ENCODE results near the gene RTN4RL1. TPM values are rescaled to one million over a fixed set of nuclear protein-coding genes. Genes with fewer than 3 reads are reported as not detected.
A peak's percentile ranks its signal among the peaks of the same experiment; 100 is the strongest.
"Not testable (repeated sequence)": the region's sequence is repeated elsewhere in the genome, so short reads cannot be mapped to it uniquely, and the experiment has no call there.

The RTN4RL1 gene
- total RNA-seq, 1 experiment from 2014 or later = 65.0 TPM

DNA sequence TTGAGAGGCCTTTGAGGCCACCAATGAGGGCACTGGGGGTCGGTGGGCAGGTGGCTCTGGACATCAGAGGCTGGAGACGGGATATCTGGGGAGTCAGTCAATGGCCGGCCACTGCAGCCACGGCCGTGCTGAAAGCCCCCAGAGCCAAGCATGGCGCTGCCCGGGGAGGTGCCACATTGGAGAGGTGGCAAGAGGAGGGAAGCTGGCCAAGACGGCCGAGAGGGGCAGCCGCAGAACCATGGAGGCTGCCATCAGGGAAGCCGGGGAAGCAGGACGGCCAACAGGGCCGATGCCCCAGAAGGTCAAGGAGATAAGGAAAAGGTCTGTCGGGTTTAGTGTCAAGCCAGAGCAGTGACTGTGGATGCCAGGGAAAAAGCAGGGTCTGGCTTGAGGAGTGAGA is 9.8 kb downstream of the RTN4RL1 start:
- DNase-seq (ENCODE audit: low spot score) = no peak
- in situ Hi-C loops (cut with HindIII; ENCODE audit: low sequenced_read_pairs) = no loop called here

DNA sequence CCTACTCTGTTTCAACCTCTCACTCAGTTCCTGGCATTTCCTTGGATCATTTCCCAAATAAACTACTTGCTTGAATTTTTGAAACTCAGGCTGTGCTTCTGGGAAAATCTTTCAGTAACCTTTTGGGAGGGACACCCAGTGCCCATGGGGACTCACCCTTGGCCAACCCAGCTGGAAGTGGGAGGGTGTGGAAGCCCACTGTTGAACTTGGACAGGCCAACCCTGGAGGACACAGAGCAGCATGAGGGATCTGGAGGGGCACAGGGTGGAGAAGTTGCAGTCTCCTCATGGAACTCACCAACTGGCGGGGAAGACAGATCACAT is 11.2 kb downstream of the RTN4RL1 start:
- no peak for DNase-seq (ENCODE audit: low spot score)
- in situ Hi-C loops (cut with HindIII; ENCODE audit: low sequenced_read_pairs) = no loop called here

DNA sequence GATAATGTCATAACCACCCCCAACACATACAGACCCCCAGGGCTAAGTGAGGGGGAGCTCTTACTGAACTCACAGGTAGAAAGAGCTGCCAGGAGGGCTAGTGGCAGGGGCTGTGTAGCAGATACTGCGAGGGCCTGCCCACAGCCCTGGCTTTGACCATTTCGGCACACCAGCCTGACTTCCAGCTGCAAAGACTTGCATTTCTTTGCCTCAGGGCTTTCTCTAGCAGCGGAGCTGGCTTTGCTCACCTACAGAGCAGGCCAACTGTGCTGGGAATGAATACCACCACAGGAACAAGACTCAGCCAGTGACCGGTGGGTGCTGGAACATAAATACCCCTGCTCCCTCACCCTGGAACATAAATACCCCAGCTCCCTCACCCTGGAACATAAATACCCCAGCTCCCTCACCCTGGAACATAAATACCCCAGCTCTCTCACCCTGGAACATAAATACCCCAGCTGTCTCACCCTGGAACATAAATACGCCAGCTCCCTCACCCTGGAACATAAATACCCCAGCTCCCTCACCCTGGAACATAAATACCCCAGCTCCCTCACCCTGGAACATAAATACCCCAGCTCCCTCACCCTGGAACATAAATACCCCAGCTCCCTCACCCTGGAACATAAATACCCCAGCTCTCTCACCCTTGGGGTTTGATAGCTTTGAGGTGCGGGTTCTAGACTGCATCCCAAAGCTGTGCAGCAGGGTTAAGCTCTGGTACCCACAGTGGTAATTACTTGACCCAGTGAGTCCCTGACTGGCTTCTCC is 11.7 kb downstream of the RTN4RL1 start:
- in situ Hi-C loops (cut with HindIII; ENCODE audit: low sequenced_read_pairs); DNase-seq (ENCODE audit: low spot score): not testable (repeated sequence)

DNA sequence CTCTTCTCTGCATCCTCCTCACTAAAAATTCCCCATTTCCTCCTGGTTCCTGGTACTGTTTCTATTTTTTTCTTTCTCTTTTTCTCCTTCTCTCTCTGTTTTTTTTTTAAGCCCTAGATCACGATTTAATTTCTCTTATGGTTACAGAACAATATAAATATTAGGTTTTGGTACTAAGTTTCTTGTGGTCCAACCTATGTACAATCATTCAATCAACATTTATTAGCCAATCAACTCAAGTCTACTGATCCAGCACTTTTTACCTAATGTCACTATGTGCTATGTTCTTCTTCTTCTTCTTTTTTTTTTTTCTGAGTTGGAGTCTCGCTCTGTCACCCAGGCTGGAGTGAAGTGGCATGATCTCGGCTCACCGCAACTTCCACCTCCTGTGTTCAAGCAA is 12.6 kb downstream of the RTN4RL1 start:
- no peak for DNase-seq (ENCODE audit: low spot score)
- in situ Hi-C loops (cut with HindIII; ENCODE audit: low sequenced_read_pairs) = no loop called here

DNA sequence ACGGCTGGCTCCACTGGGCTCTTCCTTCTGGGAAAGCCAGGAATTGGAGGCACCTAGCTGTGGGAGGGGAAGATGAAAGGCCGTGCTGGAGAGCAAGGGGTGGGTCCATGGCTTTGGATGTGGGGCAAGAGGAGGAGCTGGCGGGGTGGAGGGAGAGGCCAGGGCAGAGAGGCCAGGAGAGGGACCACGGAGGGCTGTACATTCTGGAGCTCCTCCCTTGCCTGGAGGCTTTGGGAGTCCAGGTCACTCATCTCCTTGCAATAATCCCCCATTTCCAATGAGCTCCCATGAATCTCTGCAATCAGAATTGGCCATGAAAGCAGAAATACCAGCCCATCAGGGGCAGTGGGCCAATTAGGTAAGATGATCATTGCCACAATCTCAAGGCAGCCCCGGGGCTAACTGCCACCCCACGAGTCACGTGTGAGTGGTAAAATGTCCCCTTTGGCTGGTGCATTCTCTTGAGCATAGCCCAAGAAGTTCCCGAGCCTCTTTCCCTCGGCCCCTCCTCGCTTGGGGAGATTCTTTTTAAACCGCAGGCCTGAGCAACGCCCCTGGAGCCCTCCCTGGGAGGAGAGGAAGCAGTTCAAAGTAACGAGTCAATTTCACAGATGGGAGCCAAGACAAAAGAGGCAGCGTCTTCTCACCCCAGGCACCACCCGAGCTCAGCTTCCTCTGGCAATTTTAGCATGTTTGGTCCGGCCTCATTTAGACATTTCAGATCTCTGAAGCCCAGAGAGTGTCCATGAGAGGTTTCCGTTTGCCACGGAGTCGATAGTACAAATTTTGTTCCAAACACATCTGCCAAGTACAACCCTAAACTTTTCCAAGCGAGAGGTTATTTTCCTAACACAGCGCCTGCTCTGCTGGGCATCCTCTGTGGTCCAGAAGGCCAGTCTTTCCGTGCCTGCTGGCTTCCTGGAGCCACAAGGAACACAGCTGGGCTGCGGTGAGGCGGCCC is 13.4 kb downstream of the RTN4RL1 start:
- DNase-seq (ENCODE audit: low spot score) = no peak
- in situ Hi-C loops (cut with HindIII; ENCODE audit: low sequenced_read_pairs) = no loop called here

DNA sequence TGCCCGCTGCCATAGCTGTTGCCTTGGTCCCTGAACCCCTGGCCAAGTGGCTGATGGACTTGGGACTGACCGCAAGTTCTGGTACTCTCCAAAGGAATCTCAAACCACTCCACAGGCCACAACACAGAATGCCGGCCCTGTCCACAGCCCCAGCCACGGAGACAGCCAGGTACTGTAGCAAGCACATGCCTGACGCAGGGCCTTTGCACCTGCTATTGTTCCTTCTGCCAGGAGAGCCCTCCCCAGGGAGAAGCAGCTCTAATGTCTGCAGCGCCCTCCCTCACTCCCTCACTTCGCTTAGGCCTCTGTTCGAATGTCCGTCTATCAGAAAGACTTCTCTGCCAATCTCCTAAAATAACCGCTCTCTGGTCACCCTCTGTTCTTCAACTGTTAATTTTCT is 15.4 kb downstream of the RTN4RL1 start:
- in situ Hi-C loops (cut with HindIII; ENCODE audit: low sequenced_read_pairs) = no loop called here
- DNase-seq (ENCODE audit: low spot score) = no peak

DNA sequence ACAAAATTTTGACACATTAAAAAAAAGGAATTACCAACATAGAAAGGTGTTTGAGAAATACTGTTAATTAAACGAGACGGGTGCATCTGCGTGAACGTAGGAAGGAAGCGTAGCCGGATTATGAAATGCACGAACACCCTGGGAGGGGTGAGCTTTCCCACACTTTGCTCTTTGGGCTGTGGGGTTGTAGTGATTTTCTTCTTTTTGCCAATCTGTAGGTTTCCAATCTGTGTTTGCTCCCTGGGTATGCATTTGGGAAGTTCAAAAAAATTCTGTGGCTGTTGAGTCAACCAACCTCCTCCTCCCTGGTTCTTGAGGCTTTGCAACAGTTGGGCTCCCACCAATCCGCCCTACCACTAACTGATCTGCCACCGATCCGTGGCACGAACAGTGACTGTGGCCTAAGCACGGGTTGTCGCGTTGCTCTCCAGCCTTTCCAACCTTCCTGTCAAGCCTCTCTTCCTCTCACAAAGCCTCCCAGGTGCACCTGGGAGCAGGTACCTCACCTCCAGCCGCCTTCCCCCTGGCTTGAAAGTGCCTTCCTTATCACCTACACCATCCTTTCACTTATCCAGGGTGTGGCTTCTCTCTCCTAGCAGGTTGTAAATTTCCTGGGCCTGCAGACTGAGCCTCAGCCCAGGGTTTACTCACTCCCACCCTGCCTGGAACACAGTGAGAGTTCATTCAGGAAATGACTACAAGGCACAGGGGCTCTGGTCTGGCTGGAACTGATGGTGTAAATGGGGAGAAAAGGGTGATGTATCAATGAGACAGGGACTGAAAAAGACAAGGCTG is 16.6 kb downstream of the RTN4RL1 start:
- DNase-seq (ENCODE audit: low spot score) = no peak
- in situ Hi-C loops (cut with HindIII; ENCODE audit: low sequenced_read_pairs) = no loop called here

DNA sequence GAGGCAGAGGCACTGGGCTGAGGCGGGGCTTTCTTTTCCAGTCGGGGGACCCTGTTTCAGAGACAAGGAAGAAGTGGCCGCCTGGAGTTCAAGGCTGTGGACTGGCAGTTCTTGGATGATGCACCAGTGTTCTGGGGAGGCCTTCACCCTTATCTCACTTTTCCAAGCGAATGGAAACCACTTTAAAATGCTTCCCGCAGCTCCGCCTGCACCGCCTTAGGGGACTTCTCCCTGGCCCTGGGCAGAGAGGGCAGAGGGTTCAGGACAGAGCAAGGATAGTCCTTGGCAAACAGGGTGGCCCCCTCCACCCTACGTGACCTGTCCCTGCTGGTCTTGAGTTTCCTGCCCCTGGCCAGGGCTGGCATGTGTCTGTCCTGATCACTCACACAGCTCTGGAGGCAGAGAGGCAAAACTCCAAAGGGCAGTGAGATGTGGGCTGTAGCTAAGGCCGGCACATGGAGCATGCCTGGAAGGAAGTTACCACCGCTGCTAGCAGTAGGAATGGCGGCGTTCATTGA is 20.6 kb downstream of the RTN4RL1 start:
- in situ Hi-C loops (cut with HindIII; ENCODE audit: low sequenced_read_pairs) = no loop called here
- no peak for DNase-seq (ENCODE audit: low spot score)

DNA sequence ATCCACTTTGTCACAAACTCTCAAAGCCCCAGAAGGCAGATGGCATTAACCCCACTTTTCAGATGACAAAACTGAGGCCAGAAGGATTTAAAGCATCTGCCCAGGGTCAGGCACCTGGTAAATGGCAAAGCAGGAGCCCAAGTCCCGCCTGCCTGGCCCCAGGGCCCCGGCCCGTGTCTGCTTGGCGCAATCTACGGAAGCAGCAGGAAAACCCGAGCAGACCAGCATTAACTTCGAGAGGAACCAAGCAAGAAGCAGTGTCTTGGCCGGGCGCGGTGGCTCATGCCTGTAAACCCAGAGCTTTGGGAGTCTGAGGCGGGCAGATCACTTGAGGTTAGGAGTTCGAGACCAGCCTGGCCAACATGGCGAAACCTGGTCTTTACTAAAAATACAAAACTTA is 21.6 kb downstream of the RTN4RL1 start:
- in situ Hi-C loops (cut with HindIII; ENCODE audit: low sequenced_read_pairs) = no loop called here
- no peak for DNase-seq (ENCODE audit: low spot score)

DNA sequence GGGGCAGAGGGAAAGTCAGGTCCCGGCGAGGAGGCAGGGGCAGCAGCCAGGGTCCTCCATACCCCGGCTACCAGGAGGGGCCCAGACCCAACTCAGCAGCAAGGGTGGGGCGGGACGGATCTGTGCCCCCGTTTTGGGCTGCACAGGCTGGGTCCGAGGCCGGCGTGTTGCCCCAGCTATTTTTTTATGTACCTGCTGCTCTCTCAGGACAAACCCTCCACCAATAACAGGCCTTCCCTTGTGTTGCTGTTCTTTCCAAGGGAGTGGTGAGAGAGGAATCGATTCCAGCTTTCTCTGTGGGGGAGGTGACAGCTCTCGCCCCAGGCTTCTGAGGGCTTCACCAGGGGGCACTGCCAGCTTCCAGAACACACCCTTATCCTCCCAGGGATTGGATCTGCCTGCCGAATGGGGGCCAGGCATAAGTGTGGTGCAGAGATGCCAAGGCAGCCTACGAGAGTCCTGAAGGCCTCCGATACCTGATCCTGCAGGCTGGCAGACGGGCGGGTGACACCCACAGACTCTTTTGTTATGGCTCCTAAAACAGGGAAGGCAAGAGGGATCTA is 22.3 kb downstream of the RTN4RL1 start:
- in situ Hi-C loops (cut with HindIII; ENCODE audit: low sequenced_read_pairs) = no loop called here
- no peak for DNase-seq (ENCODE audit: low spot score)

DNA sequence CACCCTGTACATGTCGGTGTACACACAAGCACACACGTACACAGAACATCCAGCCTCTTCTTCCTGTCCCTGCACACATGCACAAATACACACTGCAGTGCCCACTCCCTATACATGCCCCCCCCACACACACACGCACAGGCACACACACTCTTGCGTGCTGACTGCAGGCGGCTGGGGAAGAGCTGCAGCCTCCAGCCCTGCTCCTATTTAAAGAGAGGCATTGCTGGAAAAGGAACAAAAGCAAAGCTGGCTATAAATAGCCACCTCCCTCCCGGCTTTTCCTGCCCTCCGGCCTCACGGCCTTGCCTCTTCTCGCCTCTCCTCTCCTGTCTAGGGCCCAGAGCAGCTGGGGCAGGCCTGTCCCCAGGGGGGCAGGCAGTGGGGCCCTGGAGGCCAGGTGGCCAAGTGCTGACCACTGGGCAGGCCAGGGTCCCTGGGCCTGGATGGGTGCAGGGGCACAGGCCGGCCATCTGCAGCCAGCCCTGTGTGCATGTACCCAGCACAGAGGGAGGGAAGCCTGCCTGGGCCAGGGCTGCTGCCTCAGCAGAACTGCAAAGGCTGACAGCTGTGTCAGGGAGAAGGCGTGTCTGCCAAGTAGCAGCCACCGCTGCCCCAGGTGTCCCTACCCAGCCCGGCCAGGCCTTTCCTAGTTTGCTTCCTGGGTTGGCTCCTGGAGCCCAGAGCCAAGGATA is 25.4 kb downstream of the RTN4RL1 start:
- in situ Hi-C loops (cut with HindIII; ENCODE audit: low sequenced_read_pairs) = no loop called here
- DNase-seq (ENCODE audit: low spot score) = peak; percentile 91

DNA sequence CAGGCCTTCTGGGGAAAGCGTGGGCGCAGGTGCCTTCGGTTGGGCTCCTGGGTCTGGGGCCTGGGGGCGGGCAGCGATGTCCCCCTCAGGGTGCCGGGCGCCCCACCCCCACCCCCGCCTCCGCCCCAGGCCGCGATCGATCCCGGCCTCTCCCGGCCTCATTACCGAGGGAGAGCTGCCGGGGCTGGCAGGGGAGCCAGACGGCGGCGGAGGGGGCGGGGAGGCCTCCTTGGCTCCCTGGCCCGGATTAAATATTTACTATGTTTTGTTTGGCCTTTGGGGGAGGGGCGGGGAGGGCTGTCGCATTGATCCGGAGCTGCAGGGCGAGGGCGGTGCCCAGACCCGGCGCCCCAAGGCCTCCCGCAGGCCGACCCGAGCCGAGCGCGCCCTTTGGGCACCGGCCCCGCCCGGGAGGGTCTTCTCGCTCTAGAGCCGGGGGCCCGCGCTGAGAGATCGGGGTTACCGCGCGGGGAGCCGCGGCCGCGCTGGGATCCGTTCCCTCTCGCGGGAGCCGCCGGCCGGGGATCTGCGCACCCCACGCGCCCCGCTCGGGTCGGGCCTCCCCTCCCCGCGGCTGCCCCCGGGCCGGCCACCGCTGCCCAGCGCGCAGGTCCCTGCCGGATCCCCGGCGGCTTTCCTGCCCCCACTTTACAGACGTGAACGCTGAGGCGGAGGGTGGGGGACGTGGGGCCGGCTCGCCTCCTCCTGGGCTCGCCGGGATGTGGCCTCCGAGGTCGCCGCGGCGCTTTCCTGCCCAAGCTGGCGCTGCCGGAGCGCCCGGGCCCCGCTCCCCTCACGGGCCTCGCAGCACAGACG is 27.0 kb downstream of the RTN4RL1 start:
- in situ Hi-C loops (cut with HindIII; ENCODE audit: low sequenced_read_pairs) = no loop called here
- no peak for DNase-seq (ENCODE audit: low spot score)

DNA sequence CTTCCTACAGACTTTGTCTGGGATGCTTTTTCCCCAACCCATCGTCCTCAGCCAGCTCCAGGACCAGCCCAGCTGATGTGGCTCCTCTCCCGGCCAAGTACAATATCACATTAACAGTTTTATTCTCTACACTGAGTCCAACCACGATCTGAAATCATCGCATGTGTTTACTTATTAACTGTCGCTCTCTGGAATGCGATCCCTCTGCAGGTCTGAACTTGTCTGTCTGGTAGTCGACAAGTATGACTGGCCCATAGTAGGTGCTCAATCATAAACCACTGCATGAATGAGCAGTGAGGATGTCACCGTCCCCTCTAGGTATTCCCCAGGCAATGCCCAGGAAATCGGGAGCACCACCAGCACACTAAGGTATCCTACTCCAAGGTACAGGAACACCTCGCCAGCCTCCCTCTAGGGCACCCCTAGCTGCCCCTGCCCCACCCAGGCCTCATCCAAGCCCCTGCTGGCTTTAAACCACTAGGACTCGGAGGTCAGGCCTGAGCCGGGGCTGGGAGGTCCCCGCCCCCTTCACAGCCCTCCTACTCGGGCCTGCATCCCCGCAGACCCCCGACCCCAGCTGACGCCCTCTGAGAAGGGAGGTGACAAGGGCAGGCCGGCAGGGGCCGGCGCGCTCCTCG is 27.7 kb downstream of the RTN4RL1 start:
- DNase-seq (ENCODE audit: low spot score) = no peak
- in situ Hi-C loops (cut with HindIII; ENCODE audit: low sequenced_read_pairs) = no loop called here

DNA sequence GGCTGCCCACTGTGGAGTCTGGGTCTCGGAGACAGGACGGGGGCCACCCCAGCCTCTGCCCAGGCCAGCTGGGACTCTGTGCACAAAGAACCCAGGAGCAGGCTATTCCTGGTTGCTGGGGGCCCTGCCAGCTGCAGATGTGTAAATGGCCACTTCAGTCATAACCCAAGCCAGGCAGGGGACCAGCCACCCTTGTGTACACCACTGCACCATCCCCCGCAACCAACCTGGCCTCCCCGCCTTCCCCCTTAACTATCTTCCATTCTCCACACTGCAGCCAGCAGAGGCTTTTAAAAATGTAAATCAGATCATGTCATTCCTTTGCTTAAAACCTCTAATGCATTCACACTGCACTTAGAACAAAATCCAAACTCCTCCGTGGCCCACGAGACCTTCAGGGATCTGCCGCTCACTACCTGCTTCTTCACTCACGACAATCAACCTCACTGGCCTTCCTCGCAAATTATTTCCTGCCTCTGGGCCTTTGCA is 28.3 kb downstream of the RTN4RL1 start:
- in situ Hi-C loops (cut with HindIII; ENCODE audit: low sequenced_read_pairs) = no loop called here
- DNase-seq (ENCODE audit: low spot score) = no peak

DNA sequence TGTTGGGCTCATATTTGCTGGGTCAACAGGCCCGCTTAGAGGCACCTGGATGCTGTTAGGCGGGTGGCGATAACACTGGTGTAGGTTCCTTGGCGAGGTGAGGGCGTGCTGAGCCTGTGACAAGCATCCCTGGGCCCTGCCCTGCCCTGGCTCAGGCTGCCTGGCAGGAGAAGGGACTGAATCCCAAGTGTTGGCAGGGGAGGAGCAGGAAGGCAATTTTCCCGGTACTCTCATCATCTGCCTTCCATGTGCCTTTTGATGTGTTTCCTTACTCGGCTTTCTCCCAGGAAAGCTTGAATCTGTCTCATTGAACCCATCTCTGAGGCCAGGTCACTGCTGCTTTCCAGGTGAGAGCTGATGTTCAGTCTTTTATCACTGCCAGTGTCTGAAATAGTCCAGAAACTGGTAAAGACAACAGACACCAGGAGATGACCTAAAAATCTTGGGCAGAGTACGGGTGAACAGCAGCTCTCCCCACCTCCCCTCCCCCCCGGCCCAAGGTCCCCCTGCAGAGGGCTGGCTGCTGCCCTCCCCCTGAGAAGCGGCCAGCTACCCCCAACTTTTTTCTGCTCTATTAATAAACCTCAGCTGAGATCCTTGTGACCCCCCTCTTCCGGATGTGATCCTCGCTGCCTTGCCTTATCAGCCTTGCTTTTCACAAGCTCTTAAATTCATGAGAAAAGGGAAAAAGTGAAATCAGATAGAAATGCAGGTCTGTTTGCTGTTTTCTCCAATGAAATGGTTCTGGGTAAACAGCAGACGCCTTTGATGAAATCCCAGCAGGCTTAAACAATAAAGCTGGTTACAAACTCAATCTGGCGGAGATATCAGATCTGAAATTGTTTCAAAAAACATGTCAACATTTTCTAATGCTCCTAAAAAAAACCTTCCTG is 29.0 kb downstream of the RTN4RL1 start:
- DNase-seq (ENCODE audit: low spot score) = peak; percentile 91
- in situ Hi-C loops (cut with HindIII; ENCODE audit: low sequenced_read_pairs) = no loop called here

DNA sequence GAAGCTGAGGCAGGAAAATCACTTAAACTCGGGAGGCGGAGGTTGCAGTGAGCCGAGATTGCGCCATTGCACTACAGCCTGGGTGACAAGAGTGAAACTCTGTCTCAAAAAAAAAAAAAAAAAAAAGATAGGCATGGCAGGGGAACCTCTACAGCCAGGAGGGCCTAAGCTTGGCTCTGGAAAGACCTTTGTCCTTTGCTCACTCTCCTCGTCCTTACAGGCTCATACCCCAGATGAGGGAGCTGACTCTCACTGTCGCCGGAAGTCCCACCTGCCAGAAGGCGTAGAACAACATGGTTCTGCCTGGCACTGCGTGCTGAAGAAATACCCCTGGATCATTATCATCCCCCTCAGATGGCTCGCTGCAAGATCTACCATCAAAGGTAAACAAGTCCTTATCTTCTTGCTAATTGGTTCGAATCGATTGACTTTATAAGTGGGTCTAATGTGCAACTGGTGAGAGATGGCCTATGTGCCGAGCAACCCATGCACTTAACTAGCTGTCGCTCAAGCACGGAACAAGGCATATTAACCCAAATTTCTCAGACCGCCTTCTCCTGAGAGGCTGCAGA is 29.7 kb downstream of the RTN4RL1 start:
- in situ Hi-C loops (cut with HindIII; ENCODE audit: low sequenced_read_pairs) = no loop called here
- no peak for DNase-seq (ENCODE audit: low spot score)
